H1 (cell line): Measurements from ENCODE around the gene SGCB.

Experiments
- ASH2L ChIP-seq: fragments of 200-600, 300-600 bp; sonication (generic); IDR thresholded peaks from one replicate; pipeline ENCODE4 v1.7.1; 2017; ENCODE audit warnings: low read length
- BCL11A ChIP-seq, 2 experiments: IDR thresholded peaks; one replicate each; pipeline ENCODE4 v1.6.1; 2011; ENCODE audit warnings: low read depth in 2 of 2, low read length in 2 of 2, mild to moderate bottlenecking in 2 of 2
- EP300 ChIP-seq, 2 experiments: IDR thresholded peaks; 1 replicate in 1 of 2; 2 replicates in 1 of 2; pipeline ENCODE4 v1.6.1; 2011 to 2012; ENCODE audit warnings: low read depth in 2 of 2, low read length in 2 of 2, mild to moderate bottlenecking in 2 of 2, borderline replicate concordance in 1 of 2, inconsistent platforms in 1 of 2, moderate library complexity in 1 of 2
- HDAC6 ChIP-seq: IDR thresholded peaks from one replicate; pipeline ENCODE4 v1.7.1; 2012; ENCODE audit warnings: low read depth, mild to moderate bottlenecking, inconsistent platforms, low read length, moderate library complexity
- POLR2A ChIP-seq, 2 experiments: IDR thresholded peaks; 1 replicate in 1 of 2; 2 replicates in 1 of 2; pipeline ENCODE4 v1.6.1; 2011; ENCODE audit warnings: low read depth in 2 of 2, low read length in 2 of 2, mild to moderate bottlenecking in 2 of 2; ENCODE audit errors: control extremely low read depth in 1 of 2
- POLR2AphosphoS5 ChIP-seq: IDR thresholded peaks from 2 replicates; pipeline ENCODE4 v1.6.1; 2011; ENCODE audit warnings: low read depth, low read length
- RBBP5 ChIP-seq: IDR thresholded peaks from 2 replicates; pipeline ENCODE4 v1.7.1; 2012; ENCODE audit warnings: low read depth, mild to moderate bottlenecking, inconsistent platforms, low read length, moderate library complexity, borderline replicate concordance
- SP2 ChIP-seq: IDR thresholded peaks from 2 replicates; pipeline ENCODE4 v1.6.1; 2012; ENCODE audit warnings: mild to moderate bottlenecking, low read length, inconsistent platforms
- TAF1 ChIP-seq: IDR thresholded peaks from 2 replicates; pipeline ENCODE4 v1.6.1; 2011; ENCODE audit warnings: mild to moderate bottlenecking, low read depth, low read length
- TF ChIP-seq, protein P1 (sequence below), 3 experiments: IDR thresholded peaks; 1 replicate in 2 of 3; 2 replicates in 1 of 3; pipeline versions ENCODE4 v1.5.1 to v1.6.1; 2011; ENCODE audit warnings: low read length in 3 of 3, mild to moderate bottlenecking in 3 of 3, inconsistent platforms in 2 of 3, low read depth in 1 of 3, moderate library complexity in 1 of 3; ENCODE audit not compliant: insufficient read depth in 1 of 3; ENCODE audit errors: control extremely low read depth in 1 of 3
- TF ChIP-seq, protein P2 (sequence below): fragments of 300-600 bp; sonication (generic); IDR thresholded peaks from 2 replicates; pipeline ENCODE4 v1.7.1; 2012; ENCODE audit warnings: low read length, moderate library complexity, mild to moderate bottlenecking, inconsistent platforms; ENCODE audit not compliant: insufficient replicate concordance
- TF ChIP-seq, protein P3 (sequence below): IDR thresholded peaks from 2 replicates; pipeline ENCODE4 v1.6.1; 2011; ENCODE audit warnings: low read depth, mild to moderate bottlenecking, low read length; ENCODE audit not compliant: insufficient read depth
- TF ChIP-seq, protein P4 (sequence below): IDR thresholded peaks from 2 replicates; pipeline ENCODE4 v1.6.1; 2011; ENCODE audit warnings: low read length, improper control_type of control experiment

DNA sequence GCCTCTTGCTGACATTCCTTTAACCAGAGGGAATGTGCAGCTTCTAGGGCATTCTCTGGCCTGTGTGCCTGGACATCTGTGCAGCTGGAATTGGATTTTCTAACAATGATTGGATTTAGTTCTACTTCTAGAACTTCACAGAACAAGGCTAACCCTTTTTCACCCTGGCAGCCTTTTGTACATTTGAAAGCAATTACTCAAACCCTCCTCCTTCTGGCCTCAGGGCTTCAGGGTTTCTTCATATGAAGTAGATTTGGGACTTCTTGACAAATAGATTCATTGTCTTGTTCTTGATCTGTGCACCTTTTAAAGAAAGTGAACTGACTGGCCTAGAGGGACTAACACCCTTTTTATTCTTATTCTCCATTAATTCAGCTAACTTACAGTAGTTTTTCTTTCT lies 43.1 kb upstream of the SGCB start:
- TF ChIP-seq, protein P1, sequence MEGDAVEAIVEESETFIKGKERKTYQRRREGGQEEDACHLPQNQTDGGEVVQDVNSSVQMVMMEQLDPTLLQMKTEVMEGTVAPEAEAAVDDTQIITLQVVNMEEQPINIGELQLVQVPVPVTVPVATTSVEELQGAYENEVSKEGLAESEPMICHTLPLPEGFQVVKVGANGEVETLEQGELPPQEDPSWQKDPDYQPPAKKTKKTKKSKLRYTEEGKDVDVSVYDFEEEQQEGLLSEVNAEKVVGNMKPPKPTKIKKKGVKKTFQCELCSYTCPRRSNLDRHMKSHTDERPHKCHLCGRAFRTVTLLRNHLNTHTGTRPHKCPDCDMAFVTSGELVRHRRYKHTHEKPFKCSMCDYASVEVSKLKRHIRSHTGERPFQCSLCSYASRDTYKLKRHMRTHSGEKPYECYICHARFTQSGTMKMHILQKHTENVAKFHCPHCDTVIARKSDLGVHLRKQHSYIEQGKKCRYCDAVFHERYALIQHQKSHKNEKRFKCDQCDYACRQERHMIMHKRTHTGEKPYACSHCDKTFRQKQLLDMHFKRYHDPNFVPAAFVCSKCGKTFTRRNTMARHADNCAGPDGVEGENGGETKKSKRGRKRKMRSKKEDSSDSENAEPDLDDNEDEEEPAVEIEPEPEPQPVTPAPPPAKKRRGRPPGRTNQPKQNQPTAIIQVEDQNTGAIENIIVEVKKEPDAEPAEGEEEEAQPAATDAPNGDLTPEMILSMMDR (IDR thresholded peaks at IDR 0.05; ENCODE audit: control extremely low read depth in 1 of 3, insufficient read depth in 1 of 3, low read depth in 1 of 3, low read length in 3 of 3), result no peak
- TF ChIP-seq, protein P2, sequence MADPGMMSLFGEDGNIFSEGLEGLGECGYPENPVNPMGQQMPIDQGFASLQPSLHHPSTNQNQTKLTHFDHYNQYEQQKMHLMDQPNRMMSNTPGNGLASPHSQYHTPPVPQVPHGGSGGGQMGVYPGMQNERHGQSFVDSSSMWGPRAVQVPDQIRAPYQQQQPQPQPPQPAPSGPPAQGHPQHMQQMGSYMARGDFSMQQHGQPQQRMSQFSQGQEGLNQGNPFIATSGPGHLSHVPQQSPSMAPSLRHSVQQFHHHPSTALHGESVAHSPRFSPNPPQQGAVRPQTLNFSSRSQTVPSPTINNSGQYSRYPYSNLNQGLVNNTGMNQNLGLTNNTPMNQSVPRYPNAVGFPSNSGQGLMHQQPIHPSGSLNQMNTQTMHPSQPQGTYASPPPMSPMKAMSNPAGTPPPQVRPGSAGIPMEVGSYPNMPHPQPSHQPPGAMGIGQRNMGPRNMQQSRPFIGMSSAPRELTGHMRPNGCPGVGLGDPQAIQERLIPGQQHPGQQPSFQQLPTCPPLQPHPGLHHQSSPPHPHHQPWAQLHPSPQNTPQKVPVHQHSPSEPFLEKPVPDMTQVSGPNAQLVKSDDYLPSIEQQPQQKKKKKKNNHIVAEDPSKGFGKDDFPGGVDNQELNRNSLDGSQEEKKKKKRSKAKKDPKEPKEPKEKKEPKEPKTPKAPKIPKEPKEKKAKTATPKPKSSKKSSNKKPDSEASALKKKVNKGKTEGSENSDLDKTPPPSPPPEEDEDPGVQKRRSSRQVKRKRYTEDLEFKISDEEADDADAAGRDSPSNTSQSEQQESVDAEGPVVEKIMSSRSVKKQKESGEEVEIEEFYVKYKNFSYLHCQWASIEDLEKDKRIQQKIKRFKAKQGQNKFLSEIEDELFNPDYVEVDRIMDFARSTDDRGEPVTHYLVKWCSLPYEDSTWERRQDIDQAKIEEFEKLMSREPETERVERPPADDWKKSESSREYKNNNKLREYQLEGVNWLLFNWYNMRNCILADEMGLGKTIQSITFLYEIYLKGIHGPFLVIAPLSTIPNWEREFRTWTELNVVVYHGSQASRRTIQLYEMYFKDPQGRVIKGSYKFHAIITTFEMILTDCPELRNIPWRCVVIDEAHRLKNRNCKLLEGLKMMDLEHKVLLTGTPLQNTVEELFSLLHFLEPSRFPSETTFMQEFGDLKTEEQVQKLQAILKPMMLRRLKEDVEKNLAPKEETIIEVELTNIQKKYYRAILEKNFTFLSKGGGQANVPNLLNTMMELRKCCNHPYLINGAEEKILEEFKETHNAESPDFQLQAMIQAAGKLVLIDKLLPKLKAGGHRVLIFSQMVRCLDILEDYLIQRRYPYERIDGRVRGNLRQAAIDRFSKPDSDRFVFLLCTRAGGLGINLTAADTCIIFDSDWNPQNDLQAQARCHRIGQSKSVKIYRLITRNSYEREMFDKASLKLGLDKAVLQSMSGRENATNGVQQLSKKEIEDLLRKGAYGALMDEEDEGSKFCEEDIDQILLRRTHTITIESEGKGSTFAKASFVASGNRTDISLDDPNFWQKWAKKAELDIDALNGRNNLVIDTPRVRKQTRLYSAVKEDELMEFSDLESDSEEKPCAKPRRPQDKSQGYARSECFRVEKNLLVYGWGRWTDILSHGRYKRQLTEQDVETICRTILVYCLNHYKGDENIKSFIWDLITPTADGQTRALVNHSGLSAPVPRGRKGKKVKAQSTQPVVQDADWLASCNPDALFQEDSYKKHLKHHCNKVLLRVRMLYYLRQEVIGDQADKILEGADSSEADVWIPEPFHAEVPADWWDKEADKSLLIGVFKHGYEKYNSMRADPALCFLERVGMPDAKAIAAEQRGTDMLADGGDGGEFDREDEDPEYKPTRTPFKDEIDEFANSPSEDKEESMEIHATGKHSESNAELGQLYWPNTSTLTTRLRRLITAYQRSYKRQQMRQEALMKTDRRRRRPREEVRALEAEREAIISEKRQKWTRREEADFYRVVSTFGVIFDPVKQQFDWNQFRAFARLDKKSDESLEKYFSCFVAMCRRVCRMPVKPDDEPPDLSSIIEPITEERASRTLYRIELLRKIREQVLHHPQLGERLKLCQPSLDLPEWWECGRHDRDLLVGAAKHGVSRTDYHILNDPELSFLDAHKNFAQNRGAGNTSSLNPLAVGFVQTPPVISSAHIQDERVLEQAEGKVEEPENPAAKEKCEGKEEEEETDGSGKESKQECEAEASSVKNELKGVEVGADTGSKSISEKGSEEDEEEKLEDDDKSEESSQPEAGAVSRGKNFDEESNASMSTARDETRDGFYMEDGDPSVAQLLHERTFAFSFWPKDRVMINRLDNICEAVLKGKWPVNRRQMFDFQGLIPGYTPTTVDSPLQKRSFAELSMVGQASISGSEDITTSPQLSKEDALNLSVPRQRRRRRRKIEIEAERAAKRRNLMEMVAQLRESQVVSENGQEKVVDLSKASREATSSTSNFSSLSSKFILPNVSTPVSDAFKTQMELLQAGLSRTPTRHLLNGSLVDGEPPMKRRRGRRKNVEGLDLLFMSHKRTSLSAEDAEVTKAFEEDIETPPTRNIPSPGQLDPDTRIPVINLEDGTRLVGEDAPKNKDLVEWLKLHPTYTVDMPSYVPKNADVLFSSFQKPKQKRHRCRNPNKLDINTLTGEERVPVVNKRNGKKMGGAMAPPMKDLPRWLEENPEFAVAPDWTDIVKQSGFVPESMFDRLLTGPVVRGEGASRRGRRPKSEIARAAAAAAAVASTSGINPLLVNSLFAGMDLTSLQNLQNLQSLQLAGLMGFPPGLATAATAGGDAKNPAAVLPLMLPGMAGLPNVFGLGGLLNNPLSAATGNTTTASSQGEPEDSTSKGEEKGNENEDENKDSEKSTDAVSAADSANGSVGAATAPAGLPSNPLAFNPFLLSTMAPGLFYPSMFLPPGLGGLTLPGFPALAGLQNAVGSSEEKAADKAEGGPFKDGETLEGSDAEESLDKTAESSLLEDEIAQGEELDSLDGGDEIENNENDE, result no peak
- TF ChIP-seq RBBP5, result no peak
- no peak for TF ChIP-seq TAF1
- TF ChIP-seq, protein P3, sequence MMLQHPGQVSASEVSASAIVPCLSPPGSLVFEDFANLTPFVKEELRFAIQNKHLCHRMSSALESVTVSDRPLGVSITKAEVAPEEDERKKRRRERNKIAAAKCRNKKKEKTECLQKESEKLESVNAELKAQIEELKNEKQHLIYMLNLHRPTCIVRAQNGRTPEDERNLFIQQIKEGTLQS, result no peak
- no peak for TF ChIP-seq SP2
- no peak for TF ChIP-seq EP300 (IDR thresholded peaks at IDR 0.05; ENCODE audit: borderline replicate concordance in 1 of 2, low read depth in 2 of 2, low read length in 2 of 2)
- no peak for TF ChIP-seq POLR2A (IDR thresholded peaks at IDR 0.05; ENCODE audit: control extremely low read depth in 1 of 2, low read depth in 2 of 2, low read length in 2 of 2)
- no peak for TF ChIP-seq BCL11A (IDR thresholded peaks at IDR 0.05; ENCODE audit: low read depth in 2 of 2, low read length in 2 of 2)
- TF ChIP-seq, protein P4, sequence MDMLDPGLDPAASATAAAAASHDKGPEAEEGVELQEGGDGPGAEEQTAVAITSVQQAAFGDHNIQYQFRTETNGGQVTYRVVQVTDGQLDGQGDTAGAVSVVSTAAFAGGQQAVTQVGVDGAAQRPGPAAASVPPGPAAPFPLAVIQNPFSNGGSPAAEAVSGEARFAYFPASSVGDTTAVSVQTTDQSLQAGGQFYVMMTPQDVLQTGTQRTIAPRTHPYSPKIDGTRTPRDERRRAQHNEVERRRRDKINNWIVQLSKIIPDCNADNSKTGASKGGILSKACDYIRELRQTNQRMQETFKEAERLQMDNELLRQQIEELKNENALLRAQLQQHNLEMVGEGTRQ, result no peak
- TF ChIP-seq POLR2AphosphoS5, result no peak
- no peak for TF ChIP-seq ASH2L
- no peak for TF ChIP-seq HDAC6
